WTC11 (cell line): ENCODE data around the gene GIT1. TPM values are rescaled to one million over a fixed set of nuclear protein-coding genes. Genes with fewer than 3 reads are reported as not detected.

Experiments
- ATAC-seq: fragments of 200-7000 bp; cut with Tn5 transposase; 2 replicates; pipeline ENCODE4 v1.10.0; 2021; ENCODE audit warnings: mild to moderate bottlenecking, moderate library complexity
- CTCF ChIA-PET: fragments of 300-600 bp; sonication (Branson Sonifier 250); formaldehyde crosslinking; loops from one replicate; lab custom pipeline; 2021; ENCODE audit warnings: antibody characterized with exemption; lab: Charles Lee
- POLR2A ChIA-PET: fragments of 350-600 bp; sonication (Branson Sonifier 250); formaldehyde crosslinking; loops from one replicate; lab custom pipeline; 2021; ENCODE audit warnings: antibody characterized with exemption; lab: Charles Lee
- DNase-seq: peaks from one replicate; pipeline ENCODE4 v3.0.0; 2021; ENCODE audit warnings: low spot score
- H3K27ac Mint-ChIP-seq: 2 replicates; pipeline ENCODE4 v1.8.0; 2021; ENCODE audit warnings: mixed read lengths
- H3K27me3 Mint-ChIP-seq: 2 replicates; pipeline ENCODE4 v1.8.0; 2021; ENCODE audit warnings: low read depth, mild to moderate bottlenecking, moderate library complexity, mixed read lengths
- H3K36me3 Mint-ChIP-seq: 2 replicates; pipeline ENCODE4 v1.8.0; 2021; ENCODE audit warnings: mixed read lengths
- H3K4me1 Mint-ChIP-seq: 2 replicates; pipeline ENCODE4 v1.8.0; 2022; ENCODE audit warnings: mixed read lengths
- H3K4me3 Mint-ChIP-seq: 2 replicates; pipeline ENCODE4 v1.8.0; 2021; ENCODE audit warnings: mild to moderate bottlenecking, moderate library complexity, mixed read lengths
- H3K9me3 Mint-ChIP-seq: 2 replicates; pipeline ENCODE4 v1.8.0; 2021; ENCODE audit warnings: mixed read lengths
- CDX4 ChIP-seq: fragments of 250-450 bp; sonication (Bioruptor Pico); IDR thresholded peaks from 2 replicates; pipeline ENCODE4 v1.9.0; 2021; ENCODE audit warnings: moderate library complexity, mild to moderate bottlenecking, inconsistent platforms, borderline replicate concordance
- E2F1 ChIP-seq: sonication (generic); formaldehyde crosslinking; IDR thresholded peaks from 2 replicates; pipeline ENCODE4 v1.8.0; 2022; ENCODE audit warnings: mild to moderate bottlenecking, missing genetic modification reagents
- ETV6 ChIP-seq: sonication (generic); formaldehyde crosslinking; IDR thresholded peaks from 2 replicates; pipeline ENCODE4 v1.8.1; 2022; ENCODE audit warnings: mild to moderate bottlenecking, missing genetic modification reagents
- JUN ChIP-seq: sonication (generic); formaldehyde crosslinking; IDR thresholded peaks from 2 replicates; pipeline ENCODE4 v1.8.0; 2023; ENCODE audit warnings: mild to moderate bottlenecking, missing genetic modification reagents
- ZBTB43 ChIP-seq: sonication (generic); formaldehyde crosslinking; IDR thresholded peaks from 2 replicates; pipeline ENCODE4 v1.8.1; 2023; ENCODE audit warnings: mild to moderate bottlenecking, missing genetic modification reagents
- ZNF281 ChIP-seq: sonication (generic); formaldehyde crosslinking; IDR thresholded peaks from 2 replicates; pipeline ENCODE4 v1.8.0; 2023; ENCODE audit warnings: mild to moderate bottlenecking, missing genetic modification reagents
- total RNA-seq: library from RNA; stranded (reverse); gene quantifications from 3 replicates; pipeline ENCODE4 v1.2.3, GENCODE V29; 2021
- TF ChIP-seq, protein P1 (sequence below): fragments of 250-450 bp; sonication (Bioruptor Pico); IDR thresholded peaks from 2 replicates; pipeline ENCODE4 v1.9.0; 2021; ENCODE audit warnings: mild to moderate bottlenecking
- TF ChIP-seq, protein P2 (sequence below): fragments of 250-450 bp; sonication (Bioruptor Pico); IDR thresholded peaks from 2 replicates; pipeline ENCODE4 v1.8.0; 2021; ENCODE audit warnings: mild to moderate bottlenecking

Gene GIT1
- total RNA-seq, 1 experiment from 2014 or later = 66.9 TPM

DNA sequence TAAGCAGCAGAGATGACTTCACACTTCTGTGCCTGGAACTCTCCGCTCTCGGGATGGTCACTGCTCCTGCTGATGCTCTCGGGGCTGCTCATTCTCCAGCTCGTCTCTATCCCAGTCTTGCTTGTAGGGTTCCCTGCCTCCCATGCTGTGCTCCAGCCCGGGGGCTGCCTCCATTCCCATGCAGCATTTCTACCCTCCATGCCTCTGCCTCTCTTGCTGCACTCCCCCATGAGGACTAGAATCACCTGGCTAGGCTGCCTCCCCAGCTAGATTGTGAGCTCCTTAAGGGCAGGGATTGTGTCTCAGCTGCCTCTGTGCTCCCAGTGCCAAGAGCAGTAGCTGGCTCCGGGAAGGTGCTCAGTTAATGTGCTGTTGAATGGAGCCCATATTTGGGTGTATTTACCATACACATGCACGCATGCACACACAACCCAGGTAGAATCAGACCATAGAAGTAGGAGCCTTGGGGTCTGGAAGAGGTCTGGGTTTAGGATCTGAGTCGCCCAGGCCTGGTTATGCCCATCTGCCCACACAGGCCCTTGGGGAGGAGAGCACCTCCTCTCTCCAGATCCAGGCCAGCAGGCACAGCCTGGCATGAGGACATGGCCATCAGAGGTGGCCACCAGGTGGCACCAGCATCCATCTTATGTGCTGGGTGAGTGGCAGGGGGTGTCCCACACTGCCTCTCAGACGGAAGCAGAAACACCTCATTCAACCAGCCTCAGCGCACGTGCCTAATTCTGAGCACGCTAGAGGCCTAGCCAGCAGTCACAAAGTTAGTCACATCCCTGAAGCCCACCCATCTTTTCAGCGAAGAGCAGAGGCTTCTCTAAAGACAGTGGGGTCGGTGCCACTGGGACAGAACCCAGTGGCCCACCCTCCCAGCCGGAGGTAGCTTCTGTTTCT is 9.3 kb downstream of the GIT1 start (continued):
- TF ChIP-seq, protein P1, sequence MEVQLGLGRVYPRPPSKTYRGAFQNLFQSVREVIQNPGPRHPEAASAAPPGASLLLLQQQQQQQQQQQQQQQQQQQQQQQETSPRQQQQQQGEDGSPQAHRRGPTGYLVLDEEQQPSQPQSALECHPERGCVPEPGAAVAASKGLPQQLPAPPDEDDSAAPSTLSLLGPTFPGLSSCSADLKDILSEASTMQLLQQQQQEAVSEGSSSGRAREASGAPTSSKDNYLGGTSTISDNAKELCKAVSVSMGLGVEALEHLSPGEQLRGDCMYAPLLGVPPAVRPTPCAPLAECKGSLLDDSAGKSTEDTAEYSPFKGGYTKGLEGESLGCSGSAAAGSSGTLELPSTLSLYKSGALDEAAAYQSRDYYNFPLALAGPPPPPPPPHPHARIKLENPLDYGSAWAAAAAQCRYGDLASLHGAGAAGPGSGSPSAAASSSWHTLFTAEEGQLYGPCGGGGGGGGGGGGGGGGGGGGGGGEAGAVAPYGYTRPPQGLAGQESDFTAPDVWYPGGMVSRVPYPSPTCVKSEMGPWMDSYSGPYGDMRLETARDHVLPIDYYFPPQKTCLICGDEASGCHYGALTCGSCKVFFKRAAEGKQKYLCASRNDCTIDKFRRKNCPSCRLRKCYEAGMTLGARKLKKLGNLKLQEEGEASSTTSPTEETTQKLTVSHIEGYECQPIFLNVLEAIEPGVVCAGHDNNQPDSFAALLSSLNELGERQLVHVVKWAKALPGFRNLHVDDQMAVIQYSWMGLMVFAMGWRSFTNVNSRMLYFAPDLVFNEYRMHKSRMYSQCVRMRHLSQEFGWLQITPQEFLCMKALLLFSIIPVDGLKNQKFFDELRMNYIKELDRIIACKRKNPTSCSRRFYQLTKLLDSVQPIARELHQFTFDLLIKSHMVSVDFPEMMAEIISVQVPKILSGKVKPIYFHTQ (CRISPR knock-in tag) = no peak

GRCh38 chr17:29578626-29579485 is 10.6 kb downstream of the GIT1 start:
- TF ChIP-seq ZBTB43 (CRISPR knock-in tag) (no peak), JUN (CRISPR knock-in tag) (no peak), CDX4 (CRISPR knock-in tag) (no peak), ETV6 (CRISPR knock-in tag) (no peak), E2F1 (CRISPR knock-in tag) (no peak), ZNF281 (CRISPR knock-in tag) (no peak)
- TF ChIP-seq, protein P2, sequence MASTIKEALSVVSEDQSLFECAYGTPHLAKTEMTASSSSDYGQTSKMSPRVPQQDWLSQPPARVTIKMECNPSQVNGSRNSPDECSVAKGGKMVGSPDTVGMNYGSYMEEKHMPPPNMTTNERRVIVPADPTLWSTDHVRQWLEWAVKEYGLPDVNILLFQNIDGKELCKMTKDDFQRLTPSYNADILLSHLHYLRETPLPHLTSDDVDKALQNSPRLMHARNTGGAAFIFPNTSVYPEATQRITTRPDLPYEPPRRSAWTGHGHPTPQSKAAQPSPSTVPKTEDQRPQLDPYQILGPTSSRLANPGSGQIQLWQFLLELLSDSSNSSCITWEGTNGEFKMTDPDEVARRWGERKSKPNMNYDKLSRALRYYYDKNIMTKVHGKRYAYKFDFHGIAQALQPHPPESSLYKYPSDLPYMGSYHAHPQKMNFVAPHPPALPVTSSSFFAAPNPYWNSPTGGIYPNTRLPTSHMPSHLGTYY (CRISPR knock-in tag) = no peak
- no peaks in the 10 kb centered on the region for H3K9me3 Mint-ChIP-seq
- no peak overlapping the region for H3K4me3 Mint-ChIP-seq
- ChIA-PET CTCF (interaction anchor here (0.6 to 4.5 kb wide), 5 partner anchors 8 to 39 kb away, joined by 3 to 72 read pairs (median 4); partner anchors contain the start of gene ANKRD13B), POLR2A (no interaction called here)
- DNase-seq (no peak), ATAC-seq (no peak)
- no peaks in the 10 kb centered on the region for H3K27me3 Mint-ChIP-seq
- H3K4me1 Mint-ChIP-seq = peaks cover 5% of the 10 kb centered on the region
- H3K27ac Mint-ChIP-seq = peak overlapping the region; percentile 67; the same call in 1 of the 2 replicates
- peaks cover 44% of the 10 kb centered on the region for H3K36me3 Mint-ChIP-seq
